ENCODE measurements around the gene DYNC2I2. TPM values are rescaled to one million over a fixed set of nuclear protein-coding genes. Genes with fewer than 3 reads are reported as not detected.

The DYNC2I2 gene
- total and polyA plus RNA-seq, 2 of the 4 experiments (the other 2 are of a cell fraction) = 33.7 to 37.1 TPM

- Histone ChIP-seq H2AK9ac (replicated peaks; ENCODE audit: low read depth, low read length, poor library complexity) (peak overlapping the region; percentile 35), H3K36me3 (ENCODE audit: control insufficient read depth, insufficient read depth, low read length) (peaks cover 76% of the 10 kb centered on the region), H4K5ac (ENCODE audit: low read depth, low read length) (no peak overlapping the region), H2AK5ac (ENCODE audit: low read depth, low read length) (no peak overlapping the region), H3K18ac (ENCODE audit: low read depth, low read length) (no peak overlapping the region), H3K9me1 (ENCODE audit: insufficient read depth, low read length) (no peaks in the 10 kb centered on the region; the same call in 1 of the 2 replicates), H2BK15ac (ENCODE audit: low read depth, low read length) (no peak overlapping the region), H2BK120ac (ENCODE audit: low read depth, low read length) (no peak overlapping the region), H3K79me1 (ENCODE audit: low read depth in 1 of 2, low read length in 2 of 2) (peaks cover 14 to 20% of the 10 kb centered on the region in 2 experiments; a peak in 3 of 4 replicates), H3K4ac (ENCODE audit: low read depth, low read length) (no peak overlapping the region), H4K8ac (ENCODE audit: low read depth in 2 of 2, low read length in 2 of 2) (no peak overlapping the region), H4K91ac (ENCODE audit: insufficient read depth, low read depth, low read length) (no peak overlapping the region), H3K56ac (ENCODE audit: extremely low read depth, insufficient read depth, low read length) (no peak overlapping the region), H3K27me3 (ENCODE audit: control insufficient read depth, insufficient read depth, low read length) (no peaks in the 10 kb centered on the region), H3K9me3 (ENCODE audit: control insufficient read depth, insufficient read depth, low read length) (no peaks in the 10 kb centered on the region), H2AFZ (replicated peaks; ENCODE audit: low read length, poor library complexity) (no peak overlapping the region), H3K4me3 (ENCODE audit: insufficient read depth, low read depth, low read length) (no peak overlapping the region), H3K27ac (ENCODE audit: insufficient read depth, low read length) (no peak overlapping the region), H3K23ac (ENCODE audit: low read depth, low read length) (no peak overlapping the region), H2BK20ac (ENCODE audit: low read depth, low read length) (no peak overlapping the region), H4K20me1 (ENCODE audit: insufficient read depth, low read length) (no peaks in the 10 kb centered on the region), H3K14ac (replicated peaks; ENCODE audit: low read depth, low read length) (no peak overlapping the region), H2BK5ac (ENCODE audit: low read depth, low read length, poor library complexity, severe bottlenecking) (no peak overlapping the region), H3K9ac (ENCODE audit: low read depth, low read length) (no peak overlapping the region), H3K4me1 (ENCODE audit: control insufficient read depth, insufficient read depth, low read length) (no peaks in the 10 kb centered on the region), H3K4me2 (ENCODE audit: low read depth, low read length) (no peak overlapping the region)
- ChIA-PET CTCF (interaction anchor here (0.6 to 0.7 kb wide), 2 partner anchors 15 to 19 kb away, joined by 3 read pairs; no protein-coding TSS in a partner anchor), POLR2A (ENCODE audit: unreplicated experiment) (no interaction called here)
- WGBS, 2 experiments (ENCODE audit: extremely low coverage in 2 of 2, insufficient read length in 1 of 2) = 96% methylated on average over 8 of the region's 16 CpGs; no CpG with 5 or more reads in 1 of the 2 experiments
- ATAC-seq (ENCODE audit: low read depth) (no peak), DNase-seq (peak; percentile 7)
- in situ Hi-C loops (cut with MboI; ENCODE audit: low sequenced_read_pairs) (no loop called here), dilution Hi-C loops (cut with HindIII; ENCODE audit: low sequenced_read_pairs, unreplicated experiment) (no loop called here), intact Hi-C loops (cut with micrococcal nuclease) (no loop called here)
- TF ChIP-seq ELK1 (IDR thresholded peaks at IDR 0.05; ENCODE audit: borderline replicate concordance, low read depth, low read length) (no peak), MXI1 (IDR thresholded peaks at IDR 0.05; ENCODE audit: borderline replicate concordance, low read depth, low read length) (no peak), POLR2A (IDR thresholded peaks at IDR 0.05; ENCODE audit: low read depth, low read length) (no peak), CEBPB (IDR thresholded peaks at IDR 0.05; ENCODE audit: low read depth, low read length) (no peak), FOS (IDR thresholded peaks at IDR 0.05; ENCODE audit: low read depth, low read length) (no peak), RFX5 (IDR thresholded peaks at IDR 0.05; ENCODE audit: low read depth, low read length) (no peak)
- BruUV-seq (replicated peaks) = TSS peak; percentile 74
These were observed 48.9 kb downstream of the DYNC2I2 start for GRCh38 chr9:128607642-128608350.
